ENCODE results near the gene SLC27A3. TPM values are rescaled to one million over a fixed set of nuclear protein-coding genes. Genes with fewer than 3 reads are reported as not detected.
A peak's percentile ranks its signal among the peaks of the same experiment; 100 is the strongest.

The SLC27A3 gene
- total RNA-seq (54.0 TPM), polyA plus RNA-seq (ENCODE audit: insufficient read depth, low read depth, low replicate concordance) (36.9 TPM)
- long read RNA-seq, donor 1, partial matches to known transcripts = 0 of 5 reads
- long read RNA-seq, donor 1, other reads (novel, unspliced or antisense) = 0 of 5 reads
- long read RNA-seq, donor 2, transcript SLC27A3-201 (10 exons, 3,351 nt) = major isoform, 5 of 7 reads
- long read RNA-seq, donor 2, partial matches to known transcripts = 0 of 7 reads
- long read RNA-seq, donor 2, other reads (novel, unspliced or antisense) = 0 of 7 reads
- long read RNA-seq, donor 3, transcript SLC27A3-201 (10 exons, 3,351 nt) = major isoform, 6 of 7 reads
- long read RNA-seq, donor 3, partial matches to known transcripts = 0 of 7 reads
- long read RNA-seq, donor 3, other reads (novel, unspliced or antisense) = 0 of 7 reads
- long read RNA-seq, donor 4, transcript SLC27A3-201 (10 exons, 3,351 nt) = major isoform, 10 of 11 reads
- long read RNA-seq, donor 4, partial matches to known transcripts = 0 of 11 reads
- long read RNA-seq, donor 4, other reads (novel, unspliced or antisense) = 0 of 11 reads
- long read RNA-seq, donor 5, partial matches to known transcripts = 0 of 1 reads
- long read RNA-seq, donor 5, other reads (novel, unspliced or antisense) = 0 of 1 reads
- long read RNA-seq, donor 6, transcript SLC27A3-201 (10 exons, 3,351 nt) = major isoform, 5 of 7 reads
- long read RNA-seq, donor 6, partial matches to known transcripts = 0 of 7 reads
- long read RNA-seq, donor 6, other reads (novel, unspliced or antisense) = 0 of 7 reads
- long read RNA-seq, donor 7, transcript SLC27A3-201 (10 exons, 3,351 nt) = major isoform, 43 of 75 reads
- long read RNA-seq, donor 7, partial matches to known transcripts = 11 of 75 reads
- long read RNA-seq, donor 7, other reads (novel, unspliced or antisense) = 21 of 75 reads
- long read RNA-seq, donor 8, transcript SLC27A3-201 (10 exons, 3,351 nt) = major isoform, 6 of 8 reads
- long read RNA-seq, donor 8, partial matches to known transcripts = 0 of 8 reads
- long read RNA-seq, donor 8, other reads (novel, unspliced or antisense) = 0 of 8 reads
- long read RNA-seq, donor 9 = 0 reads
- long read RNA-seq, donor 10, full-length matches to known transcripts = 7 of 7 reads
- long read RNA-seq, donor 10, partial matches to known transcripts = 0 of 7 reads
- long read RNA-seq, donor 10, other reads (novel, unspliced or antisense) = 0 of 7 reads

GRCh38 chr1:153774780-153775457 lies at the start of gene SLC27A3:
Gene SLC27A3 (plus strand): TSS chr1:153775407. CDS start chr1:153775498, 91 bp downstream.
- Histone ChIP-seq H3K9ac (ENCODE audit: low read length in 3 of 3) (peak within 1 kb of the TSS; percentile 42 to 71 (median 56)), H3K4me3 (ENCODE audit: low read length in 3 of 3) (peak within 1 kb of the TSS; percentile 58 to 76 (median 68)), H3K9me3 (ENCODE audit: control insufficient read depth in 2 of 3, insufficient read depth in 1 of 3, low read length in 3 of 3) (no peaks in the 10 kb centered on the region), H3K27ac (ENCODE audit: low read depth in 2 of 2, low read length in 2 of 2) (peak within 1 kb of the TSS; percentile 53 to 85), H3K27me3 (ENCODE audit: control insufficient read depth, insufficient read depth, low read length) (no peaks in the 10 kb centered on the region), H3K4me1 (ENCODE audit: control insufficient read depth in 2 of 3, insufficient read depth in 2 of 3, low read depth in 1 of 3, low read length in 3 of 3) (peaks cover 0 to 44% (median 23%) of the 10 kb centered on the region in 3 donors), H3K36me3 (ENCODE audit: control insufficient read depth in 2 of 3, insufficient read depth in 3 of 3, low read length in 3 of 3) (peaks cover 2 to 17% (median 8%) of the 10 kb centered on the region in 3 donors)
- DNase-seq (peak; percentile 66 to 94 (median 82)), FAIRE-seq (no peak)
- TF ChIP-seq CTCF (IDR thresholded peaks at IDR 0.05; ENCODE audit: borderline replicate concordance, extremely low read depth, insufficient read depth) = no peak
- intact Hi-C loops (cut with DNase I) = no loop called here

- peak; percentile 100 for DNase-seq
These were observed 47.5 kb upstream of the SLC27A3 start, which contains the start of gene INTS3 for GRCh38 chr1:153727463-153728304. Gene INTS3 (plus strand): TSS chr1:153728050. CDS start chr1:153728635, 585 bp downstream.

More at GRCh38 chr1:153727463-153728304, 47.5 kb upstream of the SLC27A3 start, which contains the start of gene INTS3:
- H3K36me3 ChIP-seq (ENCODE audit: control insufficient read depth in 2 of 3, insufficient read depth in 3 of 3, low read length in 3 of 3) = no peaks in the 10 kb centered on the region
- intact Hi-C loops (cut with DNase I) = no loop called here
- no peaks in the 10 kb centered on the region for H3K27me3 ChIP-seq (ENCODE audit: control insufficient read depth, insufficient read depth, low read length)
- FAIRE-seq = peak; percentile 93
- H3K4me1 ChIP-seq (ENCODE audit: control insufficient read depth in 2 of 3, insufficient read depth in 2 of 3, low read depth in 1 of 3, low read length in 3 of 3) = peaks cover 3 to 7% (median 3%) of the 10 kb centered on the region in 3 donors
- TF ChIP-seq CTCF (IDR thresholded peaks at IDR 0.05; ENCODE audit: borderline replicate concordance, extremely low read depth, insufficient read depth) = no peak
- H3K9me3 ChIP-seq (ENCODE audit: control insufficient read depth in 2 of 3, insufficient read depth in 1 of 3, low read length in 3 of 3) = no peaks in the 10 kb centered on the region
- H3K9ac ChIP-seq (ENCODE audit: low read length in 3 of 3) = peak within 1 kb of the TSS; percentile 83 to 100 (median 100)
- H3K4me3 ChIP-seq (ENCODE audit: low read length in 3 of 3) = peak within 1 kb of the TSS; percentile 85 to 97 (median 90)
- H3K27ac ChIP-seq (ENCODE audit: low read depth in 2 of 2, low read length in 2 of 2) = peak within 1 kb of the TSS; percentile 99

All from kidney (tissue), 22 donors.